Liver (tissue), 9 donors: ENCODE data around the gene MAN1A2. TPM values are rescaled to one million over a fixed set of nuclear protein-coding genes. Genes with fewer than 3 reads are reported as not detected.

Source experiments
- DNase-seq: peaks from one replicate; pipeline ENCODE4 v3.0.0-alpha.2; 2017; ENCODE audit warnings: low spot score
- H3K27ac ChIP-seq, 2 donors: one replicate each; pipeline ENCODE4 v1.7.0; 2013; ENCODE audit warnings: inconsistent platforms in 2 of 2, low read length in 2 of 2, control low read depth in 1 of 2, low read depth in 1 of 2, mild to moderate bottlenecking in 1 of 2
- H3K27me3 ChIP-seq, 4 donors: one replicate each; pipeline versions ENCODE4 v1.6.1 to v1.7.0; 2013; ENCODE audit warnings: low read length in 3 of 4, inconsistent platforms in 1 of 4, mild to moderate bottlenecking in 1 of 4, moderate library complexity in 1 of 4; ENCODE audit not compliant: control insufficient read depth in 4 of 4, insufficient read depth in 4 of 4
- H3K36me3 ChIP-seq, 4 donors: one replicate each; pipeline versions ENCODE4 v1.6.1 to v1.7.0; 2013; ENCODE audit warnings: low read length in 3 of 4, mild to moderate bottlenecking in 3 of 4, low read depth in 1 of 4, moderate library complexity in 1 of 4; ENCODE audit not compliant: control insufficient read depth in 4 of 4, insufficient read depth in 3 of 4
- H3K4me1 ChIP-seq, 4 donors: one replicate each; pipeline versions ENCODE4 v1.6.1 to v1.7.0; 2013; ENCODE audit warnings: low read length in 3 of 4, mild to moderate bottlenecking in 3 of 4, moderate library complexity in 1 of 4; ENCODE audit not compliant: control insufficient read depth in 4 of 4, insufficient read depth in 4 of 4
- H3K4me3 ChIP-seq, 3 donors: one replicate each; pipeline versions ENCODE4 v1.6.1 to v1.7.0; 2013; ENCODE audit warnings: low read length in 3 of 3, control low read depth in 1 of 3, low read depth in 1 of 3, mild to moderate bottlenecking in 1 of 3
- H3K9ac ChIP-seq, 2 donors: one replicate each; pipeline ENCODE4 v1.7.0; 2013; ENCODE audit warnings: low read length in 2 of 2, mild to moderate bottlenecking in 2 of 2, moderate library complexity in 2 of 2, control low read depth in 1 of 2, low read depth in 1 of 2
- H3K9me3 ChIP-seq, 4 donors: one replicate each; pipeline versions ENCODE4 v1.6.1 to v1.7.0; 2013; ENCODE audit warnings: low read length in 3 of 4; ENCODE audit not compliant: control insufficient read depth in 4 of 4
- EGR1 ChIP-seq, 2 donors: IDR thresholded peaks; 2 replicates each; pipeline ENCODE4 v1.6.1; 2016 to 2018; ENCODE audit warnings: antibody characterized with exemption in 2 of 2, low read depth in 2 of 2
- FOXA1 ChIP-seq: IDR thresholded peaks from 2 replicates; pipeline ENCODE4 v1.6.1; 2016; ENCODE audit warnings: antibody characterized with exemption
- FOXA2 ChIP-seq: IDR thresholded peaks from 2 replicates; pipeline ENCODE4 v1.6.1; 2016; ENCODE audit warnings: antibody characterized with exemption
- GABPA ChIP-seq, 2 donors: IDR thresholded peaks in 1 of 2; conservative IDR thresholded peaks in 1 of 2; 2 replicates each; pipeline ENCODE4 v1.6.1; 2016; ENCODE audit warnings: antibody characterized with exemption in 2 of 2, mild to moderate bottlenecking in 1 of 2, moderate library complexity in 1 of 2
- HNF4A ChIP-seq, 2 donors: conservative IDR thresholded peaks; 2 replicates each; pipeline ENCODE4 v1.6.1; 2016; ENCODE audit warnings: antibody characterized with exemption in 2 of 2, mild to moderate bottlenecking in 2 of 2
- HNF4G ChIP-seq: IDR thresholded peaks from 2 replicates; pipeline ENCODE4 v1.6.1; 2016; ENCODE audit warnings: antibody characterized with exemption
- JUND ChIP-seq, 2 donors: IDR thresholded peaks; 2 replicates each; pipeline ENCODE4 v1.6.1; 2016; ENCODE audit warnings: antibody characterized with exemption in 2 of 2
- NR2F2 ChIP-seq: IDR thresholded peaks from 2 replicates; pipeline ENCODE4 v1.6.1; 2016; ENCODE audit warnings: antibody characterized with exemption
- RXRA ChIP-seq, 2 donors: IDR thresholded peaks; 2 replicates each; pipeline ENCODE4 v1.6.1; 2017 to 2018; ENCODE audit warnings: antibody characterized with exemption in 2 of 2, mild to moderate bottlenecking in 1 of 2
- SP1 ChIP-seq: IDR thresholded peaks from 2 replicates; pipeline ENCODE4 v1.6.1; 2018; ENCODE audit warnings: antibody characterized with exemption, mild to moderate bottlenecking
- TAF1 ChIP-seq: conservative IDR thresholded peaks from 2 replicates; pipeline ENCODE4 v1.6.1; 2016; ENCODE audit warnings: antibody characterized with exemption, mild to moderate bottlenecking
- YY1 ChIP-seq: IDR thresholded peaks from 2 replicates; pipeline ENCODE4 v1.6.1; 2016; ENCODE audit warnings: antibody characterized with exemption, mild to moderate bottlenecking
- WGBS: extraction: QIAGEN DNeasy Blood & Tissue Kit; methylation state at CpG from one replicate; pipeline ENCODE4 v1.1.7; 2013; 5-methylcytosine and 5-hydroxymethylcytosine counted together
- polyA plus RNA-seq, 2 donors: library from polyadenylated mRNA; stranded (reverse) in 1 of 2; unstranded in 1 of 2; fragments of 200-250 nt in 1 of 2; fragments of >200 nt in 1 of 2; fragmentation: Nextera tagmentation in 1 of 2; extraction: Ambion mirVana in 1 of 2; gene quantifications; one replicate each; pipeline versions ENCODE4 v1.2.1 to v1.2.3, GENCODE V29; 2013 to 2015
- total RNA-seq, 2 donors: library from RNA; depleted of rRNA; stranded (reverse); fragments of >200 nt; gene quantifications; one replicate each; pipeline ENCODE4 v1.2.3, GENCODE V29; 2014
- TF ChIP-seq, protein P1 (sequence below): IDR thresholded peaks from 2 replicates; pipeline ENCODE4 v1.6.1; 2016; ENCODE audit warnings: antibody characterized with exemption
- TF ChIP-seq, protein P2 (sequence below): IDR thresholded peaks from 2 replicates; pipeline ENCODE4 v1.6.1; 2016; ENCODE audit warnings: antibody characterized with exemption, mild to moderate bottlenecking
- TF ChIP-seq, protein P3 (sequence below): IDR thresholded peaks from 2 replicates; pipeline ENCODE4 v1.6.1; 2016; ENCODE audit warnings: antibody characterized with exemption
- TF ChIP-seq, protein P4 (sequence below): fragments of 150-350 bp; IDR thresholded peaks from 2 replicates; pipeline ENCODE4 v1.5.1; 2017; ENCODE audit warnings: improper control_type of control experiment, low read depth, low read length; ENCODE audit not compliant: missing input control
- donor health status: healthy.
- donor health status: healthy.
- donor health status: healthy.
- donor health status: healthy.
- donor health status: healthy.

The MAN1A2 gene
- total and polyA plus RNA-seq, 4 donors, result 10.9 to 58.7 (median 25.1) TPM

DNA sequence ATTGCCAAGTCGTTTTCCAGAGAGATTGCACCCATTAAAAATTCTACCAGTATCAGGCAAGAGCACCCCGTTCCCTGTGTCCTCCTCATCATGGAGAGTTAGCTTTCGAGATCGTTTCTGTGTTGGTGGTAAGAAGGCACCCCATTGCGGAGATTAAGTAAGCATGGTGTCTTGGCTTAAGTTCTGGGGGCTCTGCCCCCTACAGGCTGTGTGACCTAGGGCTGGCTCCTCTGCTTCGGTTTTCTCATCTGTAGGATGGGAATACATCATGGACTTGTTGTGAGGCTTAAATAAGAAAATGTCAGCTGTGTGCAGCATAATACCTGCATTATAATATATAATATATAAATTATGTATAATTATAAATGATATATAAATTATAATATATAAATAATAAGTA is 201.8 kb downstream of the MAN1A2 start:
- WGBS, result 89% methylated on average over 6 of the region's 6 CpGs
- peak; percentile 8 for DNase-seq

DNA sequence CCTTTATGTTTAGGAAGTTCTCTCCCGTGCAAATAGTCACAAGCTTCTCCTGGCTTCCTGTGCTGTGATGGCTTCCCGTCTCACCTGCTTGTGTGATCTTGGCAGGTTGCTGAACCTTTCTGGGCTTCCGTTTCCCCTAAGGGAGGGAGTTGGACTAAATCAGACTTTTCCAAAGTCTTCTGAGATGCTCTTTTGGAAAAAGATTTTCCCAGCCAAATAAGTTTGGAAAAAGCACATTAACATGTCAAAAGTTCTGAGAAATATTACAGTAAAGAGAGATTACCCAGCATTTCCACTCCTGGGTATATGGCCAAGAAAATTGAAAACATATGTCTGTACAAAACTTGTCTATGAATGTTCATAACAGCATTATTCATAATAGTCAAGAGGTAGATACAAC is 202.6 kb downstream of the MAN1A2 start:
- Histone ChIP-seq H3K27me3 (no peaks in the 10 kb centered on the region), H3K4me3 (no peak overlapping the region), H3K9me3 (no peaks in the 10 kb centered on the region), H3K27ac (no peak overlapping the region), H3K9ac (no peak overlapping the region), H3K4me1 (no peaks in the 10 kb centered on the region), H3K36me3 (no peaks in the 10 kb centered on the region)
- WGBS, result 78% methylated on average over 3 of the region's 3 CpGs
- DNase-seq, result no peak
- no peak for TF ChIP-seq JUND (IDR thresholded peaks at IDR 0.05)
- no peak for TF ChIP-seq GABPA (IDR thresholded peaks at IDR 0.05 in 1 of 2, conservative IDR thresholded peaks at IDR 0.05 in 1 of 2)
- no peak for TF ChIP-seq SP1
- no peak for TF ChIP-seq NR2F2
- no peak for TF ChIP-seq RXRA (IDR thresholded peaks at IDR 0.05)
- no peak for TF ChIP-seq YY1
- TF ChIP-seq, protein P1, sequence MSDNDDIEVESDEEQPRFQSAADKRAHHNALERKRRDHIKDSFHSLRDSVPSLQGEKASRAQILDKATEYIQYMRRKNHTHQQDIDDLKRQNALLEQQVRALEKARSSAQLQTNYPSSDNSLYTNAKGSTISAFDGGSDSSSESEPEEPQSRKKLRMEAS, result no peak
- TF ChIP-seq, protein P2, sequence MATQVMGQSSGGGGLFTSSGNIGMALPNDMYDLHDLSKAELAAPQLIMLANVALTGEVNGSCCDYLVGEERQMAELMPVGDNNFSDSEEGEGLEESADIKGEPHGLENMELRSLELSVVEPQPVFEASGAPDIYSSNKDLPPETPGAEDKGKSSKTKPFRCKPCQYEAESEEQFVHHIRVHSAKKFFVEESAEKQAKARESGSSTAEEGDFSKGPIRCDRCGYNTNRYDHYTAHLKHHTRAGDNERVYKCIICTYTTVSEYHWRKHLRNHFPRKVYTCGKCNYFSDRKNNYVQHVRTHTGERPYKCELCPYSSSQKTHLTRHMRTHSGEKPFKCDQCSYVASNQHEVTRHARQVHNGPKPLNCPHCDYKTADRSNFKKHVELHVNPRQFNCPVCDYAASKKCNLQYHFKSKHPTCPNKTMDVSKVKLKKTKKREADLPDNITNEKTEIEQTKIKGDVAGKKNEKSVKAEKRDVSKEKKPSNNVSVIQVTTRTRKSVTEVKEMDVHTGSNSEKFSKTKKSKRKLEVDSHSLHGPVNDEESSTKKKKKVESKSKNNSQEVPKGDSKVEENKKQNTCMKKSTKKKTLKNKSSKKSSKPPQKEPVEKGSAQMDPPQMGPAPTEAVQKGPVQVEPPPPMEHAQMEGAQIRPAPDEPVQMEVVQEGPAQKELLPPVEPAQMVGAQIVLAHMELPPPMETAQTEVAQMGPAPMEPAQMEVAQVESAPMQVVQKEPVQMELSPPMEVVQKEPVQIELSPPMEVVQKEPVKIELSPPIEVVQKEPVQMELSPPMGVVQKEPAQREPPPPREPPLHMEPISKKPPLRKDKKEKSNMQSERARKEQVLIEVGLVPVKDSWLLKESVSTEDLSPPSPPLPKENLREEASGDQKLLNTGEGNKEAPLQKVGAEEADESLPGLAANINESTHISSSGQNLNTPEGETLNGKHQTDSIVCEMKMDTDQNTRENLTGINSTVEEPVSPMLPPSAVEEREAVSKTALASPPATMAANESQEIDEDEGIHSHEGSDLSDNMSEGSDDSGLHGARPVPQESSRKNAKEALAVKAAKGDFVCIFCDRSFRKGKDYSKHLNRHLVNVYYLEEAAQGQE, result no peak
- TF ChIP-seq HNF4A (conservative IDR thresholded peaks at IDR 0.05), result no peak
- TF ChIP-seq FOXA2, result no peak
- no peak for TF ChIP-seq HNF4G

More for the DNA sequence above, 201.8 kb downstream of the MAN1A2 start:
- Histone ChIP-seq H3K4me3 (no peak overlapping the region), H3K4me1 (no peaks in the 10 kb centered on the region), H3K9ac (no peak overlapping the region), H3K27ac (no peak overlapping the region), H3K9me3 (no peaks in the 10 kb centered on the region), H3K36me3 (no peaks in the 10 kb centered on the region), H3K27me3 (no peaks in the 10 kb centered on the region)
- TF ChIP-seq RXRA (IDR thresholded peaks at IDR 0.05), result no peak
- no peak for TF ChIP-seq EGR1 (IDR thresholded peaks at IDR 0.05; ENCODE audit: low read depth in 2 of 2)
- TF ChIP-seq HNF4G, result no peak
- TF ChIP-seq TAF1, result no peak
- no peak for TF ChIP-seq GABPA (IDR thresholded peaks at IDR 0.05 in 1 of 2, conservative IDR thresholded peaks at IDR 0.05 in 1 of 2)
- TF ChIP-seq, protein P1, result no peak
- TF ChIP-seq, protein P2, result no peak
- TF ChIP-seq SP1, result no peak
- TF ChIP-seq YY1, result no peak
- TF ChIP-seq, protein P3, sequence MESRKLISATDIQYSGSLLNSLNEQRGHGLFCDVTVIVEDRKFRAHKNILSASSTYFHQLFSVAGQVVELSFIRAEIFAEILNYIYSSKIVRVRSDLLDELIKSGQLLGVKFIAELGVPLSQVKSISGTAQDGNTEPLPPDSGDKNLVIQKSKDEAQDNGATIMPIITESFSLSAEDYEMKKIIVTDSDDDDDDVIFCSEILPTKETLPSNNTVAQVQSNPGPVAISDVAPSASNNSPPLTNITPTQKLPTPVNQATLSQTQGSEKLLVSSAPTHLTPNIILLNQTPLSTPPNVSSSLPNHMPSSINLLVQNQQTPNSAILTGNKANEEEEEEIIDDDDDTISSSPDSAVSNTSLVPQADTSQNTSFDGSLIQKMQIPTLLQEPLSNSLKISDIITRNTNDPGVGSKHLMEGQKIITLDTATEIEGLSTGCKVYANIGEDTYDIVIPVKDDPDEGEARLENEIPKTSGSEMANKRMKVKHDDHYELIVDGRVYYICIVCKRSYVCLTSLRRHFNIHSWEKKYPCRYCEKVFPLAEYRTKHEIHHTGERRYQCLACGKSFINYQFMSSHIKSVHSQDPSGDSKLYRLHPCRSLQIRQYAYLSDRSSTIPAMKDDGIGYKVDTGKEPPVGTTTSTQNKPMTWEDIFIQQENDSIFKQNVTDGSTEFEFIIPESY, result no peak
- no peak for TF ChIP-seq JUND (IDR thresholded peaks at IDR 0.05)
- no peak for TF ChIP-seq FOXA1
- TF ChIP-seq HNF4A (conservative IDR thresholded peaks at IDR 0.05), result no peak
- TF ChIP-seq, protein P4, sequence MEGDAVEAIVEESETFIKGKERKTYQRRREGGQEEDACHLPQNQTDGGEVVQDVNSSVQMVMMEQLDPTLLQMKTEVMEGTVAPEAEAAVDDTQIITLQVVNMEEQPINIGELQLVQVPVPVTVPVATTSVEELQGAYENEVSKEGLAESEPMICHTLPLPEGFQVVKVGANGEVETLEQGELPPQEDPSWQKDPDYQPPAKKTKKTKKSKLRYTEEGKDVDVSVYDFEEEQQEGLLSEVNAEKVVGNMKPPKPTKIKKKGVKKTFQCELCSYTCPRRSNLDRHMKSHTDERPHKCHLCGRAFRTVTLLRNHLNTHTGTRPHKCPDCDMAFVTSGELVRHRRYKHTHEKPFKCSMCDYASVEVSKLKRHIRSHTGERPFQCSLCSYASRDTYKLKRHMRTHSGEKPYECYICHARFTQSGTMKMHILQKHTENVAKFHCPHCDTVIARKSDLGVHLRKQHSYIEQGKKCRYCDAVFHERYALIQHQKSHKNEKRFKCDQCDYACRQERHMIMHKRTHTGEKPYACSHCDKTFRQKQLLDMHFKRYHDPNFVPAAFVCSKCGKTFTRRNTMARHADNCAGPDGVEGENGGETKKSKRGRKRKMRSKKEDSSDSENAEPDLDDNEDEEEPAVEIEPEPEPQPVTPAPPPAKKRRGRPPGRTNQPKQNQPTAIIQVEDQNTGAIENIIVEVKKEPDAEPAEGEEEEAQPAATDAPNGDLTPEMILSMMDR, result no peak
